H9 (cell line): Measurements from ENCODE around the gene OTUB1. TPM values are rescaled to one million over a fixed set of nuclear protein-coding genes. Genes with fewer than 3 reads are reported as not detected.

Experiments
- DNase-seq: peaks from one replicate; pipeline ENCODE4 v3.0.0-alpha.2; 2017
- H2AFZ ChIP-seq: one replicate; pipeline ENCODE4 v1.6.1; 2013; ENCODE audit warnings: mild to moderate bottlenecking, low read length, control low read depth, moderate library complexity
- H2AK5ac ChIP-seq: 2 replicates; pipeline ENCODE4 v1.6.1; 2013; ENCODE audit warnings: low read length, control low read depth, mixed read lengths; ENCODE audit not compliant: insufficient read length
- H2BK120ac ChIP-seq: one replicate; pipeline ENCODE4 v1.6.1; 2013; ENCODE audit warnings: low read depth, mild to moderate bottlenecking, low read length, control low read depth, inconsistent platforms; ENCODE audit not compliant: poor library complexity, severe bottlenecking
- H2BK12ac ChIP-seq: 2 replicates; pipeline ENCODE4 v1.6.1; 2013; ENCODE audit warnings: low read length, control low read depth, mixed read lengths, low read depth; ENCODE audit not compliant: insufficient read length
- H2BK15ac ChIP-seq: 2 replicates; pipeline ENCODE4 v1.6.1; 2013; ENCODE audit warnings: low read depth, low read length, control low read depth
- H2BK20ac ChIP-seq: one replicate; pipeline ENCODE4 v1.6.1; 2013; ENCODE audit warnings: low read depth, mild to moderate bottlenecking, low read length, control low read depth, inconsistent platforms; ENCODE audit not compliant: poor library complexity, severe bottlenecking
- H2BK5ac ChIP-seq: 2 replicates; pipeline ENCODE4 v1.6.1; 2013; ENCODE audit warnings: low read length, control low read depth, mixed read lengths; ENCODE audit not compliant: insufficient read length
- H3K14ac ChIP-seq: 2 replicates; pipeline ENCODE4 v1.6.1; 2013; ENCODE audit warnings: low read length, control low read depth; ENCODE audit not compliant: insufficient read depth
- H3K18ac ChIP-seq: 2 replicates; pipeline ENCODE4 v1.6.1; 2013; ENCODE audit warnings: low read depth, mild to moderate bottlenecking, mixed read lengths, low read length, control low read depth; ENCODE audit not compliant: insufficient read length
- H3K23ac ChIP-seq: 2 replicates; pipeline ENCODE4 v1.6.1; 2013; ENCODE audit warnings: low read length, control low read depth, mixed read lengths, low read depth; ENCODE audit not compliant: insufficient read length
- H3K23me2 ChIP-seq: 2 replicates; pipeline ENCODE4 v1.6.1; 2013; ENCODE audit warnings: low read depth, mild to moderate bottlenecking, mixed read lengths, low read length, control low read depth; ENCODE audit not compliant: insufficient read length, poor library complexity, severe bottlenecking
- H3K27ac ChIP-seq: 2 replicates; pipeline ENCODE4 v1.5.1; 2013; ENCODE audit warnings: low read length, control low read depth, mixed read lengths, low read depth; ENCODE audit not compliant: insufficient read length
- H3K27me3 ChIP-seq: 2 replicates; pipeline ENCODE4 v1.6.1; 2013; ENCODE audit warnings: low read length, control low read depth, inconsistent platforms; ENCODE audit not compliant: insufficient read depth
- H3K4ac ChIP-seq: 2 replicates; pipeline ENCODE4 v1.6.1; 2013; ENCODE audit warnings: low read depth, mild to moderate bottlenecking, control low read depth, inconsistent platforms, low read length, moderate library complexity
- H3K4me1 ChIP-seq: 2 replicates; pipeline ENCODE4 v1.6.1; 2013; ENCODE audit warnings: low read length, control low read depth, inconsistent platforms; ENCODE audit not compliant: insufficient read depth
- H3K4me2 ChIP-seq: 2 replicates; pipeline ENCODE4 v1.6.1; 2013; ENCODE audit warnings: low read length, control low read depth, mixed read lengths; ENCODE audit not compliant: insufficient read length, insufficient read depth
- H3K56ac ChIP-seq: 2 replicates; pipeline ENCODE4 v1.6.1; 2013; ENCODE audit warnings: low read depth, mild to moderate bottlenecking, mixed read lengths, low read length, control low read depth; ENCODE audit not compliant: insufficient read length
- H3K79me1 ChIP-seq: 2 replicates; pipeline ENCODE4 v1.6.1; 2013; ENCODE audit warnings: low read depth, mild to moderate bottlenecking, moderate library complexity, low read length, control low read depth, inconsistent platforms; ENCODE audit not compliant: insufficient read depth, poor library complexity, severe bottlenecking
- H3K79me2 ChIP-seq: 2 replicates; pipeline ENCODE4 v1.6.1; 2013; ENCODE audit warnings: low read length, control low read depth, inconsistent platforms; ENCODE audit not compliant: insufficient read depth
- H3K9ac ChIP-seq: 2 replicates; pipeline ENCODE4 v1.6.1; 2013; ENCODE audit warnings: low read length, control low read depth, mixed read lengths; ENCODE audit not compliant: insufficient read length; ENCODE audit errors: extremely low read depth
- H3K9me3 ChIP-seq: one replicate; pipeline ENCODE4 v1.6.1; 2013; ENCODE audit warnings: low read depth, low read length, inconsistent platforms; ENCODE audit not compliant: control insufficient read depth
- H3T11ph ChIP-seq: one replicate; pipeline ENCODE4 v1.6.1; 2013; ENCODE audit warnings: mild to moderate bottlenecking, low read length, control low read depth, inconsistent platforms
- H4K20me1 ChIP-seq: one replicate; pipeline ENCODE4 v1.6.1; 2013; ENCODE audit not compliant: control insufficient read depth, insufficient read length, insufficient read depth
- H4K5ac ChIP-seq: 2 replicates; pipeline ENCODE4 v1.6.1; 2013; ENCODE audit warnings: low read depth, mild to moderate bottlenecking, mixed read lengths, low read length, control low read depth; ENCODE audit not compliant: insufficient read length
- H4K8ac ChIP-seq: replicated peaks from 2 replicates; pipeline ENCODE4 v1.6.1; 2013; ENCODE audit warnings: low read length, control low read depth, mixed read lengths, low read depth; ENCODE audit not compliant: insufficient read length
- H4K91ac ChIP-seq: 2 replicates; pipeline ENCODE4 v1.6.1; 2013; ENCODE audit warnings: low read depth, mild to moderate bottlenecking, moderate library complexity, mixed read lengths, low read length, control low read depth; ENCODE audit not compliant: insufficient read length
- H3K27ac Mint-ChIP-seq, 3 experiments: 2 replicates in 2 of 3; 3 replicates in 1 of 3; pipeline ENCODE4 v1.8.0; 2020 to 2021; ENCODE audit warnings: mixed read lengths in 3 of 3, mild to moderate bottlenecking in 1 of 3, moderate library complexity in 1 of 3
- H3K27me3 Mint-ChIP-seq: 2 replicates; pipeline ENCODE4 v1.8.0; 2021; ENCODE audit warnings: low read depth, mild to moderate bottlenecking, moderate library complexity, mixed read lengths
- H3K36me3 Mint-ChIP-seq, 3 experiments: 2 replicates in 2 of 3; 3 replicates in 1 of 3; pipeline ENCODE4 v1.8.0; 2020 to 2021; ENCODE audit warnings: low read depth in 3 of 3, mixed read lengths in 3 of 3; ENCODE audit not compliant: insufficient read depth in 1 of 3
- H3K4me1 Mint-ChIP-seq, 2 experiments: 2 replicates each; pipeline ENCODE4 v1.8.0; 2020; ENCODE audit warnings: mixed read lengths in 2 of 2
- H3K4me3 Mint-ChIP-seq, 2 experiments: 2 replicates in 1 of 2; 3 replicates in 1 of 2; pipeline ENCODE4 v1.8.0; 2020 to 2021; ENCODE audit warnings: mild to moderate bottlenecking in 2 of 2, mixed read lengths in 2 of 2, moderate library complexity in 1 of 2
- H3K9me3 Mint-ChIP-seq, 2 experiments: 2 replicates in 1 of 2; 3 replicates in 1 of 2; pipeline ENCODE4 v1.8.0; 2020; ENCODE audit warnings: mild to moderate bottlenecking in 2 of 2, mixed read lengths in 2 of 2, moderate library complexity in 1 of 2
- CTCF ChIP-seq: fragments of 200-600 bp; sonication (generic); conservative IDR thresholded peaks from 3 replicates; pipeline ENCODE4 v1.8.0; 2021; ENCODE audit warnings: antibody characterized with exemption, mild to moderate bottlenecking
- WGBS: extraction: QIAGEN DNeasy Blood & Tissue Kit; methylation state at CpG from one replicate; pipeline ENCODE4 v1.1.7; 2013; ENCODE audit warnings: missing lambda C conversion rate, low lambda C conversion rate, mixed read lengths; ENCODE audit not compliant: insufficient read length; ENCODE audit errors: extremely low coverage; 5-methylcytosine and 5-hydroxymethylcytosine counted together
- total RNA-seq: library from RNA; stranded (reverse); gene quantifications from 2 replicates; pipeline ENCODE4 v1.2.1, GENCODE V29; 2021

The OTUB1 gene
- total RNA-seq, 1 experiment from 2014 or later = 114 TPM

GRCh38 chr11:64042301-64042700, 56.1 kb downstream of the OTUB1 start:
- Mint-ChIP-seq H3K4me3 (no peak overlapping the region), H3K27ac (no peak overlapping the region), H3K27me3 (peaks cover 95% of the 10 kb centered on the region), H3K4me1 (peaks cover 3 to 12% of the 10 kb centered on the region in 2 experiments), H3K9me3 (no peaks in the 10 kb centered on the region; a peak in 1 of 5 replicates), H3K36me3 (no peaks in the 10 kb centered on the region; a peak in 1 of 7 replicates)
- Histone ChIP-seq H3T11ph (no peak overlapping the region), H2AFZ (no peak overlapping the region), H2BK20ac (no peak overlapping the region), H2BK15ac (no peak overlapping the region), H3K9ac (no peak overlapping the region), H2BK12ac (no peak overlapping the region), H2AK5ac (no peak overlapping the region), H3K9me3 (no peaks in the 10 kb centered on the region), H3K23me2 (no peaks in the 10 kb centered on the region), H2BK120ac (no peak overlapping the region), H3K18ac (no peak overlapping the region), H3K79me2 (no peaks in the 10 kb centered on the region), H3K4ac (no peak overlapping the region), H3K4me2 (no peak overlapping the region), H4K20me1 (peaks cover 2% of the 10 kb centered on the region), H3K14ac (no peak overlapping the region), H3K56ac (no peak overlapping the region), H3K4me1 (no peaks in the 10 kb centered on the region), H4K8ac (no peak overlapping the region), H3K23ac (no peak overlapping the region), H3K79me1 (no peaks in the 10 kb centered on the region), H4K91ac (no peak overlapping the region), H2BK5ac (no peak overlapping the region), H3K27me3 (peaks cover 29% of the 10 kb centered on the region), H4K5ac (no peak overlapping the region), H3K27ac (no peak overlapping the region)
- DNase-seq = no peak
- TF ChIP-seq CTCF = no peak
- no CpG with 5 or more reads among the region's 4 CpGs for WGBS
